Measurements from ENCODE around the gene FADS2. TPM values are rescaled to one million over a fixed set of nuclear protein-coding genes. Genes with fewer than 3 reads are reported as not detected.
A peak's percentile ranks its signal among the peaks of the same experiment; 100 is the strongest.

Gene FADS2
- total RNA-seq, 2 donors from 2014 or later = 69.1 to 90.1 TPM

GRCh38 chr11:61853698-61854169, 25.6 kb downstream of the FADS2 start:
- Mint-ChIP-seq H3K27me3 (no peaks in the 10 kb centered on the region), H3K4me1 (ENCODE audit: low read depth in 2 of 2) (no peaks in the 10 kb centered on the region), H3K9me3 (no peaks in the 10 kb centered on the region), H3K36me3 (no peaks in the 10 kb centered on the region), H3K27ac (peak overlapping the region in 1 of 2 donors; percentile 57), H3K4me3 (no peak overlapping the region)
- DNase-seq (ENCODE audit: low spot score) = no peak
- ATAC-seq = no peak

- Mint-ChIP-seq H3K9me3 (no peaks in the 10 kb centered on the region), H3K36me3 (no peaks in the 10 kb centered on the region), H3K4me3 (no peak overlapping the region), H3K4me1 (ENCODE audit: low read depth in 2 of 2) (no peaks in the 10 kb centered on the region), H3K27me3 (no peaks in the 10 kb centered on the region), H3K27ac (no peak overlapping the region)
- ATAC-seq (no peak), DNase-seq (ENCODE audit: low spot score) (peak; percentile 45)
Measured at GRCh38 chr11:61854206-61854895, 26.3 kb downstream of the FADS2 start.

- Mint-ChIP-seq H3K27me3 (no peaks in the 10 kb centered on the region), H3K9me3 (no peaks in the 10 kb centered on the region), H3K36me3 (no peaks in the 10 kb centered on the region), H3K4me3 (no peak overlapping the region), H3K27ac (no peak overlapping the region), H3K4me1 (ENCODE audit: low read depth in 2 of 2) (no peaks in the 10 kb centered on the region)
- ATAC-seq (no peak), DNase-seq (ENCODE audit: low spot score) (peak; percentile 51)
Measured at GRCh38 chr11:61854966-61855714, 27.0 kb downstream of the FADS2 start.

GRCh38 chr11:61855939-61856680, 28.0 kb downstream of the FADS2 start:
- no peak overlapping the region for H3K4me3 Mint-ChIP-seq
- no peak for DNase-seq (ENCODE audit: low spot score)

GRCh38 chr11:61860054-61860903, 32.2 kb downstream of the FADS2 start:
- ATAC-seq (no peak), DNase-seq (ENCODE audit: low spot score) (no peak)
- no peaks in the 10 kb centered on the region for H3K27me3 Mint-ChIP-seq
- no peak overlapping the region for H3K4me3 Mint-ChIP-seq
- no peaks in the 10 kb centered on the region for H3K9me3 Mint-ChIP-seq
- H3K4me1 Mint-ChIP-seq (ENCODE audit: low read depth in 2 of 2) = no peaks in the 10 kb centered on the region
- no peak overlapping the region for H3K27ac Mint-ChIP-seq
- no peaks in the 10 kb centered on the region for H3K36me3 Mint-ChIP-seq

More at GRCh38 chr11:61855939-61856680, 28.0 kb downstream of the FADS2 start:
- Mint-ChIP-seq H3K27me3 (no peaks in the 10 kb centered on the region), H3K9me3 (no peaks in the 10 kb centered on the region), H3K4me1 (ENCODE audit: low read depth in 2 of 2) (no peaks in the 10 kb centered on the region), H3K36me3 (no peaks in the 10 kb centered on the region), H3K27ac (no peak overlapping the region)
- no peak for ATAC-seq

GRCh38 chr11:61861634-61862033, 33.5 kb downstream of the FADS2 start:
- no peak for DNase-seq (ENCODE audit: low spot score)
- no peaks in the 10 kb centered on the region for H3K9me3 Mint-ChIP-seq

GRCh38 chr11:61862714-61863547, 34.8 kb downstream of the FADS2 start:
- ATAC-seq = no peak
- DNase-seq (ENCODE audit: low spot score) = no peak
- no peaks in the 10 kb centered on the region for H3K9me3 Mint-ChIP-seq
- no peak overlapping the region for H3K27ac Mint-ChIP-seq
- no peaks in the 10 kb centered on the region for H3K4me1 Mint-ChIP-seq (ENCODE audit: low read depth in 2 of 2)
- no peaks in the 10 kb centered on the region for H3K36me3 Mint-ChIP-seq
- H3K27me3 Mint-ChIP-seq = no peaks in the 10 kb centered on the region
- no peak overlapping the region for H3K4me3 Mint-ChIP-seq

More at GRCh38 chr11:61861634-61862033, 33.5 kb downstream of the FADS2 start:
- Mint-ChIP-seq H3K27ac (no peak overlapping the region), H3K4me1 (ENCODE audit: low read depth in 2 of 2) (no peaks in the 10 kb centered on the region), H3K27me3 (no peaks in the 10 kb centered on the region), H3K36me3 (no peaks in the 10 kb centered on the region), H3K4me3 (no peak overlapping the region)
- ATAC-seq = no peak

- H3K4me1 Mint-ChIP-seq (ENCODE audit: low read depth in 2 of 2) = no peaks in the 10 kb centered on the region
- H3K4me3 Mint-ChIP-seq = no peak overlapping the region
- DNase-seq (ENCODE audit: low spot score) (no peak), ATAC-seq (no peak)
- H3K27me3 Mint-ChIP-seq = no peaks in the 10 kb centered on the region
- H3K27ac Mint-ChIP-seq = no peak overlapping the region
- H3K36me3 Mint-ChIP-seq = no peaks in the 10 kb centered on the region
- no peaks in the 10 kb centered on the region for H3K9me3 Mint-ChIP-seq
Measured at GRCh38 chr11:61863548-61864081, 35.5 kb downstream of the FADS2 start.

- Mint-ChIP-seq H3K4me3 (no peak overlapping the region), H3K36me3 (no peaks in the 10 kb centered on the region), H3K4me1 (ENCODE audit: low read depth in 2 of 2) (no peaks in the 10 kb centered on the region), H3K27ac (no peak overlapping the region), H3K27me3 (no peaks in the 10 kb centered on the region), H3K9me3 (no peaks in the 10 kb centered on the region)
- DNase-seq (ENCODE audit: low spot score) (no peak), ATAC-seq (no peak)
Measured at GRCh38 chr11:61864814-61865775, 37.0 kb downstream of the FADS2 start.

- Mint-ChIP-seq H3K27me3 (no peaks in the 10 kb centered on the region), H3K4me1 (ENCODE audit: low read depth in 2 of 2) (peaks cover 0 to 4% of the 10 kb centered on the region in 2 donors), H3K27ac (no peak overlapping the region), H3K9me3 (no peaks in the 10 kb centered on the region), H3K4me3 (no peak overlapping the region), H3K36me3 (no peaks in the 10 kb centered on the region)
- ATAC-seq (no peak), DNase-seq (ENCODE audit: low spot score) (no peak)
Measured at GRCh38 chr11:61866231-61866957, 38.3 kb downstream of the FADS2 start.

GRCh38 chr11:61866958-61867343, 38.9 kb downstream of the FADS2 start:
- no peak overlapping the region for H3K4me3 Mint-ChIP-seq
- DNase-seq (ENCODE audit: low spot score) = no peak
- no peaks in the 10 kb centered on the region for H3K27me3 Mint-ChIP-seq
- no peaks in the 10 kb centered on the region for H3K36me3 Mint-ChIP-seq
- peaks cover 0 to 4% of the 10 kb centered on the region in 2 donors for H3K4me1 Mint-ChIP-seq (ENCODE audit: low read depth in 2 of 2)
- no peaks in the 10 kb centered on the region for H3K9me3 Mint-ChIP-seq
- no peak overlapping the region for H3K27ac Mint-ChIP-seq
- no peak for ATAC-seq

All from natural killer cell treated with Interleukin-12 subunit alpha and Interleukin-12 subunit beta and Interleukin-15 and Interleukin-18, amount 100 ng/mL, for 72 hours (primary cell).